ENCODE data around the gene CELSR1. TPM values are rescaled to one million over a fixed set of nuclear protein-coding genes. Genes with fewer than 3 reads are reported as not detected.

The CELSR1 gene
- total and polyA plus RNA-seq, 2 of the 13 experiments (the other 11 are each of a cell fraction or from before 2014, with no cell fraction given), result 0.78 to 1.8 TPM

DNA sequence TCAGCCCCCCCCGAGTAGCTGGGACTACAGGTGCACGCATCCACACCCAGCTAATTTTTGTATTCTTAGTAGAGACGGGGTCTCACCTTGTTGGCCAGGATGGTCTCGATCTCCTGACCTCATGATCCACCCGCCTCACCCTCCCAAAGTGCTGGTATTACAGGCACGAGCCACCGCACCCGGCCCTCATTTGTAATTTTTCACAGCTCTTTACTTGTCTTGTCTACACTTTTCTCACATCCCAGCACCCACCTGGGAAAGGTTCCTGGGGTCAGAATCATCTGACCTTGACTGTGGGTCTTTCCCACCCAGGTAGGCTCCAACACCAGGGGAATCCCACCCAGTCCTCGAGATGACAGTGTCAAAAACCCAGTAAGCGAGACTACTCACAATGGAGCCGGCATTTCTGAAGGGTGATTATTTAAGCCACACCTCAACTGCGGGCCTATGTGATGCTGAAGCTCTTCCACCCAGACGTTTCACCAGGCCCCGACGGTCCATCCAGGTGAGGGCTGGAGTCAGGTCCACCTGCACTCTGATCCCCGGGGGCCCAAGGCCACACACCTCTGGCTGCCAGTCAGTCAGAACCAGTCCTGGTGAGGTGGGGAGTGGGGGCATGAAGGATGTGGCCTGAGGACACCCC, 23.4 kb downstream of the CELSR1 start (continued):
- no peak for TF ChIP-seq HNRNPL (IDR thresholded peaks at IDR 0.05; ENCODE audit: low read depth, low read length)
- TF ChIP-seq ZNF777 (CRISPR knock-in tag; IDR thresholded peaks at IDR 0.05), result no peak
- no peak for TF ChIP-seq ZNF615 (CRISPR knock-in tag; IDR thresholded peaks at IDR 0.05; ENCODE audit: borderline replicate concordance)
- TF ChIP-seq, protein P1, sequence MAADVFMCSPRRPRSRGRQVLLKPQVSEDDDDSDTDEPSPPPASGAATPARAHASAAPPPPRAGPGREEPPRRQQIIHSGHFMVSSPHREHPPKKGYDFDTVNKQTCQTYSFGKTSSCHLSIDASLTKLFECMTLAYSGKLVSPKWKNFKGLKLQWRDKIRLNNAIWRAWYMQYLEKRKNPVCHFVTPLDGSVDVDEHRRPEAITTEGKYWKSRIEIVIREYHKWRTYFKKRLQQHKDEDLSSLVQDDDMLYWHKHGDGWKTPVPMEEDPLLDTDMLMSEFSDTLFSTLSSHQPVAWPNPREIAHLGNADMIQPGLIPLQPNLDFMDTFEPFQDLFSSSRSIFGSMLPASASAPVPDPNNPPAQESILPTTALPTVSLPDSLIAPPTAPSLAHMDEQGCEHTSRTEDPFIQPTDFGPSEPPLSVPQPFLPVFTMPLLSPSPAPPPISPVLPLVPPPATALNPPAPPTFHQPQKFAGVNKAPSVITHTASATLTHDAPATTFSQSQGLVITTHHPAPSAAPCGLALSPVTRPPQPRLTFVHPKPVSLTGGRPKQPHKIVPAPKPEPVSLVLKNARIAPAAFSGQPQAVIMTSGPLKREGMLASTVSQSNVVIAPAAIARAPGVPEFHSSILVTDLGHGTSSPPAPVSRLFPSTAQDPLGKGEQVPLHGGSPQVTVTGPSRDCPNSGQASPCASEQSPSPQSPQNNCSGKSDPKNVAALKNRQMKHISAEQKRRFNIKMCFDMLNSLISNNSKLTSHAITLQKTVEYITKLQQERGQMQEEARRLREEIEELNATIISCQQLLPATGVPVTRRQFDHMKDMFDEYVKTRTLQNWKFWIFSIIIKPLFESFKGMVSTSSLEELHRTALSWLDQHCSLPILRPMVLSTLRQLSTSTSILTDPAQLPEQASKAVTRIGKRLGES (CRISPR knock-in tag; IDR thresholded peaks at IDR 0.05; ENCODE audit: borderline replicate concordance), result no peak
- no peak for TF ChIP-seq ZFP82 (CRISPR knock-in tag; IDR thresholded peaks at IDR 0.05; ENCODE audit: borderline replicate concordance)
- TF ChIP-seq ZNF138 (CRISPR knock-in tag; IDR thresholded peaks at IDR 0.05; ENCODE audit: low read depth), result no peak
- no peak for TF ChIP-seq ZFP62 (CRISPR knock-in tag; IDR thresholded peaks at IDR 0.05)
- TF ChIP-seq SP2 (CRISPR knock-in tag; IDR thresholded peaks at IDR 0.05), result no peak
- TF ChIP-seq, protein P2, sequence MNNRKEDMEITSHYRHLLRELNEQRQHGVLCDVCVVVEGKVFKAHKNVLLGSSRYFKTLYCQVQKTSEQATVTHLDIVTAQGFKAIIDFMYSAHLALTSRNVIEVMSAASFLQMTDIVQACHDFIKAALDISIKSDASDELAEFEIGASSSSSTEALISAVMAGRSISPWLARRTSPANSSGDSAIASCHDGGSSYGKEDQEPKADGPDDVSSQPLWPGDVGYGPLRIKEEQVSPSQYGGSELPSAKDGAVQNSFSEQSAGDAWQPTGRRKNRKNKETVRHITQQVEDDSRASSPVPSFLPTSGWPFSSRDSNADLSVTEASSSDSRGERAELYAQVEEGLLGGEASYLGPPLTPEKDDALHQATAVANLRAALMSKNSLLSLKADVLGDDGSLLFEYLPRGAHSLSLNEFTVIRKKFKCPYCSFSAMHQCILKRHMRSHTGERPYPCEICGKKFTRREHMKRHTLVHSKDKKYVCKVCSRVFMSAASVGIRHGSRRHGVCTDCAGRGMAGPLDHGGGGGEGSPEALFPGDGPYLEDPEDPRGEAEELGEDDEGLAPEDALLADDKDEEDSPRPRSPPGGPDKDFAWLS (CRISPR knock-in tag; IDR thresholded peaks at IDR 0.05; ENCODE audit: borderline replicate concordance), result no peak
- TF ChIP-seq, protein P3, sequence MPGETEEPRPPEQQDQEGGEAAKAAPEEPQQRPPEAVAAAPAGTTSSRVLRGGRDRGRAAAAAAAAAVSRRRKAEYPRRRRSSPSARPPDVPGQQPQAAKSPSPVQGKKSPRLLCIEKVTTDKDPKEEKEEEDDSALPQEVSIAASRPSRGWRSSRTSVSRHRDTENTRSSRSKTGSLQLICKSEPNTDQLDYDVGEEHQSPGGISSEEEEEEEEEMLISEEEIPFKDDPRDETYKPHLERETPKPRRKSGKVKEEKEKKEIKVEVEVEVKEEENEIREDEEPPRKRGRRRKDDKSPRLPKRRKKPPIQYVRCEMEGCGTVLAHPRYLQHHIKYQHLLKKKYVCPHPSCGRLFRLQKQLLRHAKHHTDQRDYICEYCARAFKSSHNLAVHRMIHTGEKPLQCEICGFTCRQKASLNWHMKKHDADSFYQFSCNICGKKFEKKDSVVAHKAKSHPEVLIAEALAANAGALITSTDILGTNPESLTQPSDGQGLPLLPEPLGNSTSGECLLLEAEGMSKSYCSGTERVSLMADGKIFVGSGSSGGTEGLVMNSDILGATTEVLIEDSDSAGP (CRISPR knock-in tag; IDR thresholded peaks at IDR 0.05; ENCODE audit: borderline replicate concordance), result no peak
